Urothelium cell line (cell line): ENCODE results near the gene LRRC4C.

Experiments used
- DNase-seq: peaks from one replicate; pipeline ENCODE4 v3.0.0; 2011; ENCODE audit warnings: low spot score, mixed read lengths
- FAIRE-seq: peaks from 2 replicates; lab custom pipeline; 2011; peaks lifted over from hg19 to GRCh38; lab: Jason Lieb, UNC

LRRC4C gene

GRCh38 chr11:41146326-41146725, 313.1 kb downstream of the LRRC4C start:
- no peak for DNase-seq
- no peak for FAIRE-seq

GRCh38 chr11:41145420-41145819, 314.0 kb downstream of the LRRC4C start:
- no peak for FAIRE-seq

GRCh38 chr11:41134971-41135370, 324.5 kb downstream of the LRRC4C start:
- no peak for DNase-seq
- FAIRE-seq: no peak

More at GRCh38 chr11:41145420-41145819, 314.0 kb downstream of the LRRC4C start:
- no peak for DNase-seq

GRCh38 chr11:41133023-41133422, 326.4 kb downstream of the LRRC4C start:
- DNase-seq (no peak), FAIRE-seq (no peak)

- DNase-seq (no peak), FAIRE-seq (no peak)
Measured at GRCh38 chr11:41121600-41121999, 337.9 kb downstream of the LRRC4C start.

- no peak for FAIRE-seq
- no peak for DNase-seq
Measured at GRCh38 chr11:41119484-41119883, 340.0 kb downstream of the LRRC4C start.

- FAIRE-seq: no peak
- no peak for DNase-seq
Measured at GRCh38 chr11:41118521-41118920, 340.9 kb downstream of the LRRC4C start.

GRCh38 chr11:41116970-41117369, 342.5 kb downstream of the LRRC4C start:
- DNase-seq (no peak), FAIRE-seq (no peak)

- DNase-seq (no peak), FAIRE-seq (no peak)
Measured at GRCh38 chr11:41115066-41115465, 344.4 kb downstream of the LRRC4C start.

GRCh38 chr11:41113160-41113559, 346.3 kb downstream of the LRRC4C start:
- no peak for FAIRE-seq
- no peak for DNase-seq

GRCh38 chr11:41110527-41110926, 348.9 kb downstream of the LRRC4C start:
- no peak for DNase-seq
- no peak for FAIRE-seq

GRCh38 chr11:41102471-41102870, 357.0 kb downstream of the LRRC4C start:
- DNase-seq (no peak), FAIRE-seq (no peak)

- no peak for FAIRE-seq
- no peak for DNase-seq
Measured at GRCh38 chr11:41099654-41100053, 359.8 kb downstream of the LRRC4C start.

GRCh38 chr11:41085123-41085522, 374.3 kb downstream of the LRRC4C start:
- no peak for DNase-seq
- no peak for FAIRE-seq

GRCh38 chr11:41081756-41082285, 377.6 kb downstream of the LRRC4C start:
- no peak for FAIRE-seq
- DNase-seq: no peak

- FAIRE-seq (no peak), DNase-seq (no peak)
Measured at GRCh38 chr11:41074318-41074717, 385.1 kb downstream of the LRRC4C start.

- DNase-seq (no peak), FAIRE-seq (no peak)
Measured at GRCh38 chr11:41065432-41065831, 394.0 kb downstream of the LRRC4C start.

- FAIRE-seq (no peak), DNase-seq (no peak)
Measured at GRCh38 chr11:41058138-41058537, 401.3 kb downstream of the LRRC4C start.

GRCh38 chr11:41056892-41057569, 402.4 kb downstream of the LRRC4C start:
- FAIRE-seq (no peak), DNase-seq (no peak)

- no peak for FAIRE-seq
- DNase-seq: no peak
Measured at GRCh38 chr11:41053894-41054293, 405.6 kb downstream of the LRRC4C start.

GRCh38 chr11:41051919-41052635, 407.4 kb downstream of the LRRC4C start:
- FAIRE-seq (no peak), DNase-seq (no peak)

- DNase-seq (no peak), FAIRE-seq (no peak)
Measured at GRCh38 chr11:41050791-41051190, 408.7 kb downstream of the LRRC4C start.
